Endothelial cell of umbilical vein (primary cell): Measurements from ENCODE around the gene PASD1. TPM values are rescaled to one million over a fixed set of nuclear protein-coding genes. Genes with fewer than 3 reads are reported as not detected.

Experiments
- BruUV-seq: library from RNA; stranded (reverse); fragments of 400-500 nt; replicated peaks from 2 replicates; lab custom pipeline; 2021; lab: Mats Ljungman, UMichigan
- CTCF ChIA-PET: fragments of 300-600, 350-600 bp; sonication (Branson Sonifier 250); formaldehyde crosslinking; loops from one replicate; lab custom pipeline; 2021; ENCODE audit warnings: antibody characterized with exemption, inconsistent platforms; lab: Charles Lee
- POLR2A ChIA-PET: fragments of 300-600, 350-600 bp; sonication (Branson Sonifier 250); formaldehyde crosslinking; loops from one replicate; lab custom pipeline; 2021; ENCODE audit warnings: antibody characterized with exemption, inconsistent platforms; lab: Charles Lee
- DNase-seq: peaks from one replicate; pipeline ENCODE4 v3.0.0-alpha.2; 2011; ENCODE audit warnings: low read depth, low spot score
- FAIRE-seq: peaks from 2 replicates; lab custom pipeline; 2011; peaks lifted over from hg19 to GRCh38; lab: Jason Lieb, UNC
- H2AFZ ChIP-seq: 2 replicates; pipeline ENCODE4 v1.6.0; 2012; ENCODE audit warnings: low read depth, low read length, control low read depth, inconsistent platforms
- H3K27ac ChIP-seq: 2 replicates; pipeline ENCODE4 v1.5.1; 2011; ENCODE audit warnings: low read depth, mild to moderate bottlenecking, control low read depth, low read length, moderate library complexity; ENCODE audit not compliant: insufficient read depth
- H3K27me3 ChIP-seq, 2 experiments: 2 replicates each; pipeline versions ENCODE4 v1.6.0 to v1.6.1; 2011; ENCODE audit warnings: low read length in 2 of 2, mixed read lengths in 1 of 2; ENCODE audit not compliant: control insufficient read depth in 2 of 2, insufficient read depth in 2 of 2
- H3K36me3 ChIP-seq, 2 experiments: 2 replicates in 1 of 2; 3 replicates in 1 of 2; pipeline ENCODE4 v1.5.1; 2011; ENCODE audit warnings: low read length in 2 of 2, mild to moderate bottlenecking in 1 of 2, moderate library complexity in 1 of 2; ENCODE audit not compliant: control insufficient read depth in 2 of 2, insufficient read depth in 2 of 2; ENCODE audit errors: extremely low read depth in 1 of 2
- H3K4me1 ChIP-seq: 3 replicates; pipeline ENCODE4 v1.5.1; 2011; ENCODE audit warnings: mild to moderate bottlenecking, low read length; ENCODE audit not compliant: control insufficient read depth, insufficient read depth; ENCODE audit errors: extremely low read depth
- H3K4me2 ChIP-seq: 2 replicates; pipeline ENCODE4 v1.6.1; 2011; ENCODE audit warnings: low read length, control low read depth, mixed read lengths; ENCODE audit not compliant: insufficient read depth
- H3K4me3 ChIP-seq, 3 experiments: fragments of 200-600 bp in 1 of 3; sonication (generic), shearing (Covaris generic) in 1 of 3; replicated peaks in 1 of 3; 2 replicates each; pipeline ENCODE4 v1.5.1; 2011 to 2016; ENCODE audit warnings: control low read depth in 3 of 3, low read length in 3 of 3, mild to moderate bottlenecking in 2 of 3, inconsistent platforms in 1 of 3, low read depth in 1 of 3, moderate library complexity in 1 of 3; ENCODE audit not compliant: insufficient read depth in 1 of 3
- H3K79me2 ChIP-seq: 2 replicates; pipeline ENCODE4 v1.6.0; 2012; ENCODE audit warnings: low read length, inconsistent platforms; ENCODE audit not compliant: control insufficient read depth, insufficient read depth
- H3K9ac ChIP-seq: replicated peaks from 2 replicates; pipeline ENCODE3; 2011; ENCODE audit warnings: low read length, control low read depth; ENCODE audit not compliant: insufficient read depth; ENCODE audit errors: extremely low read depth
- H3K9me1 ChIP-seq: replicated peaks from 3 replicates; pipeline ENCODE4 v1.6.0; 2011; ENCODE audit warnings: mild to moderate bottlenecking, low read length; ENCODE audit not compliant: control insufficient read depth, insufficient read depth; ENCODE audit errors: extremely low read depth
- H3K9me3 ChIP-seq: replicated peaks from 2 replicates; pipeline ENCODE4 v1.5.1; 2012; ENCODE audit warnings: low read length, inconsistent platforms; ENCODE audit not compliant: control insufficient read depth, insufficient read depth
- H4K20me1 ChIP-seq: replicated peaks from 2 replicates; pipeline ENCODE3; 2011; ENCODE audit warnings: mild to moderate bottlenecking, low read length; ENCODE audit not compliant: control insufficient read depth, insufficient read depth; ENCODE audit errors: extremely low read depth
- CTCF ChIP-seq, 2 donors: IDR thresholded peaks; 1 replicate in 1 of 2; 2 replicates in 1 of 2; pipeline ENCODE4 v1.5.1; 2011; ENCODE audit warnings: low read length in 2 of 2, mild to moderate bottlenecking in 2 of 2, moderate library complexity in 2 of 2, control low read depth in 1 of 2, inconsistent platforms in 1 of 2, low read depth in 1 of 2; ENCODE audit not compliant: insufficient read depth in 1 of 2; ENCODE audit errors: extremely low read depth in 1 of 2
- EZH2 ChIP-seq: IDR thresholded peaks from 2 replicates; pipeline ENCODE4 v1.6.1; 2012; ENCODE audit warnings: borderline replicate concordance, low read depth, mild to moderate bottlenecking, moderate library complexity, low read length, inconsistent platforms; ENCODE audit not compliant: severe bottlenecking
- FOS ChIP-seq: IDR thresholded peaks from 2 replicates; pipeline ENCODE4 v1.6.1; 2011; ENCODE audit warnings: mild to moderate bottlenecking, low read length, moderate library complexity, borderline replicate concordance; ENCODE audit not compliant: insufficient read depth
- GATA2 ChIP-seq: IDR thresholded peaks from 2 replicates; pipeline ENCODE4 v1.7.0; 2011; ENCODE audit warnings: low read depth, mild to moderate bottlenecking, moderate library complexity, mixed read lengths, low read length; ENCODE audit not compliant: insufficient read length, insufficient read depth
- JUN ChIP-seq: IDR thresholded peaks from 2 replicates; pipeline ENCODE4 v1.6.1; 2011; ENCODE audit warnings: borderline replicate concordance, low read depth; ENCODE audit not compliant: insufficient read length, insufficient read depth
- MAX ChIP-seq: IDR thresholded peaks from 2 replicates; pipeline ENCODE4 v1.6.1; 2011; ENCODE audit not compliant: insufficient read depth, insufficient read length
- MYC ChIP-seq: IDR thresholded peaks from one replicate; pipeline ENCODE4 v1.6.1; 2011; ENCODE audit warnings: mild to moderate bottlenecking, low read depth, low read length
- POLR2A ChIP-seq: IDR thresholded peaks from 2 replicates; pipeline ENCODE4 v1.6.1; 2012; ENCODE audit warnings: low read depth, mild to moderate bottlenecking, control low read depth, low read length
- POLR2AphosphoS5 ChIP-seq: IDR thresholded peaks from 2 replicates; pipeline ENCODE4 v1.6.1; 2012; ENCODE audit warnings: low read depth, mild to moderate bottlenecking, control low read depth, low read length, moderate library complexity; ENCODE audit not compliant: insufficient read depth
- dilution Hi-C: fragments of 300-500 bp; cut with MboI; formaldehyde crosslinking; loops from one replicate; pipeline ENCODE4 v1.15.0; 2019; ENCODE audit warnings: low sequenced_read_pairs; ENCODE audit not compliant: extremely low pct_ligation_motif_present
- intact Hi-C: fragments of 100-400 bp; cut with micrococcal nuclease; formaldehyde crosslinking; loops from one replicate; pipeline ENCODE4 v1.10.0; 2022
- polyA plus RNA-seq, 4 experiments: library from polyadenylated mRNA; depleted of rRNA in 3 of 4; stranded (reverse) in 3 of 4; unstranded in 1 of 4; fragments of >200 nt; gene quantifications; 2 replicates each; pipeline versions ENCODE4 v1.2.1 to v1.2.3, GENCODE V29; 2011 to 2012; ENCODE audit warnings: missing spikeins in 1 of 4
- total RNA-seq: library from RNA; stranded (reverse); gene quantifications from 2 replicates; pipeline ENCODE4 v1.2.3, GENCODE V29; 2021

PASD1 gene
- total and polyA plus RNA-seq, 2 donors (not counting 3 experiments of a cell fraction or from before 2014, with no cell fraction given): not detected

- no peak overlapping the region for H2AFZ ChIP-seq
- H3K4me3 ChIP-seq: no peak overlapping the region
- ChIA-PET CTCF (no interaction called here), POLR2A (no interaction called here)
- no peaks in the 10 kb centered on the region for H3K9me1 ChIP-seq
- FAIRE-seq (no peak), DNase-seq (no peak)
- TF ChIP-seq JUN: no peak
- no peak for TF ChIP-seq CTCF (IDR thresholded peaks at IDR 0.05; ENCODE audit: extremely low read depth in 1 of 2, insufficient read depth in 1 of 2, low read depth in 1 of 2, low read length in 2 of 2)
- TF ChIP-seq FOS: no peak
- TF ChIP-seq EZH2: no peak
- no peak for TF ChIP-seq POLR2AphosphoS5
- no peak for TF ChIP-seq GATA2
- no peak for TF ChIP-seq MAX
- TF ChIP-seq MYC: no peak
- no peak for TF ChIP-seq POLR2A
- H3K9ac ChIP-seq: no peak overlapping the region
- no peaks in the 10 kb centered on the region for H3K9me3 ChIP-seq
- no peak overlapping the region for H3K27ac ChIP-seq
- no peaks in the 10 kb centered on the region for H3K79me2 ChIP-seq
- no peaks in the 10 kb centered on the region for H3K4me1 ChIP-seq
- BruUV-seq: no TSS peak
- no peaks in the 10 kb centered on the region for H3K36me3 ChIP-seq
- intact Hi-C loops (no loop called here), dilution Hi-C loops (no loop called here)
- H3K27me3 ChIP-seq: no peaks in the 10 kb centered on the region
- H4K20me1 ChIP-seq: no peaks in the 10 kb centered on the region
- H3K4me2 ChIP-seq: no peak overlapping the region
These were observed 57.9 kb downstream of the PASD1 start for GRCh38 chrX:151621422-151621821.
